HG02678 (cell line): ENCODE measurements around the gene LNX1.
"Not testable (repeated sequence)": the region's sequence is repeated elsewhere in the genome, so short reads cannot be mapped to it uniquely, and the experiment has no call there.

Source experiments
- ATAC-seq: cut with Tn5 transposase; IDR thresholded peaks from one replicate; pipeline ENCODE4 v1.9.1; 2021; ENCODE audit warnings: mild to moderate bottlenecking, moderate library complexity; ENCODE audit not compliant: unreplicated experiment

LNX1 gene

GRCh38 chr4:53409479-53409878, 181.8 kb downstream of the LNX1 start:
- not testable (repeated sequence) for ATAC-seq
